OCI-LY1 (cell line): ENCODE measurements around the gene COX10.

Experiments
- EZH2 ChIP-seq: fragments of 200-600 bp; sonication (generic), shearing (Covaris generic); IDR thresholded peaks from 2 replicates; pipeline ENCODE4 v1.8.0; 2017; ENCODE audit warnings: borderline replicate concordance, mixed run types, mild to moderate bottlenecking, antibody characterized with exemption, low read length, moderate library complexity, mixed read lengths
- TF ChIP-seq, protein P1 (sequence below): fragments of 200-600 bp; sonication (generic), shearing (Covaris generic); IDR thresholded peaks from 2 replicates; pipeline ENCODE4 v1.5.1; 2017; ENCODE audit warnings: mild to moderate bottlenecking, antibody characterized with exemption, low read length, moderate library complexity, mixed read lengths

DNA sequence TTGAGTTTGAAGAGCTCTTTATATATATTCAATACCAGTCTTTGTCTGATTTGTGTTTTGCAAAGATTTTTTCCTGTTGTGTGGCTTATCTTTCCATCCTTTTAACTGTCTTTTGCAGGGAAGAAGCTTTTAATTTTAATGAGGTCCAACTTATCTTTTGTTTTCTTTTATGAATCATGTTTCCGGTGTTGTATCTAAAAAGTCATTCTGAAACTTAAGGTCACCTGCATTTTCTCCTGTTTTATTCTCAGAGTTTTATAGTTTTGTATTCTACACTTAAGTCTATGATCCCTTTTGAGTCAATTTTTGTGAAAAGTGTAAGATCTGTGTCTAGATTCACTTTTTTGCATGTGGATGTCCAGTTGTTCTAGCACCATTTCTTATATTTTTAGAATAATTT is 24.6 kb upstream of the COX10 start:
- TF ChIP-seq, protein P1, sequence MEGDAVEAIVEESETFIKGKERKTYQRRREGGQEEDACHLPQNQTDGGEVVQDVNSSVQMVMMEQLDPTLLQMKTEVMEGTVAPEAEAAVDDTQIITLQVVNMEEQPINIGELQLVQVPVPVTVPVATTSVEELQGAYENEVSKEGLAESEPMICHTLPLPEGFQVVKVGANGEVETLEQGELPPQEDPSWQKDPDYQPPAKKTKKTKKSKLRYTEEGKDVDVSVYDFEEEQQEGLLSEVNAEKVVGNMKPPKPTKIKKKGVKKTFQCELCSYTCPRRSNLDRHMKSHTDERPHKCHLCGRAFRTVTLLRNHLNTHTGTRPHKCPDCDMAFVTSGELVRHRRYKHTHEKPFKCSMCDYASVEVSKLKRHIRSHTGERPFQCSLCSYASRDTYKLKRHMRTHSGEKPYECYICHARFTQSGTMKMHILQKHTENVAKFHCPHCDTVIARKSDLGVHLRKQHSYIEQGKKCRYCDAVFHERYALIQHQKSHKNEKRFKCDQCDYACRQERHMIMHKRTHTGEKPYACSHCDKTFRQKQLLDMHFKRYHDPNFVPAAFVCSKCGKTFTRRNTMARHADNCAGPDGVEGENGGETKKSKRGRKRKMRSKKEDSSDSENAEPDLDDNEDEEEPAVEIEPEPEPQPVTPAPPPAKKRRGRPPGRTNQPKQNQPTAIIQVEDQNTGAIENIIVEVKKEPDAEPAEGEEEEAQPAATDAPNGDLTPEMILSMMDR, result no peak
- TF ChIP-seq EZH2, result no peak
